ENCODE results near the gene STK11.

DNA sequence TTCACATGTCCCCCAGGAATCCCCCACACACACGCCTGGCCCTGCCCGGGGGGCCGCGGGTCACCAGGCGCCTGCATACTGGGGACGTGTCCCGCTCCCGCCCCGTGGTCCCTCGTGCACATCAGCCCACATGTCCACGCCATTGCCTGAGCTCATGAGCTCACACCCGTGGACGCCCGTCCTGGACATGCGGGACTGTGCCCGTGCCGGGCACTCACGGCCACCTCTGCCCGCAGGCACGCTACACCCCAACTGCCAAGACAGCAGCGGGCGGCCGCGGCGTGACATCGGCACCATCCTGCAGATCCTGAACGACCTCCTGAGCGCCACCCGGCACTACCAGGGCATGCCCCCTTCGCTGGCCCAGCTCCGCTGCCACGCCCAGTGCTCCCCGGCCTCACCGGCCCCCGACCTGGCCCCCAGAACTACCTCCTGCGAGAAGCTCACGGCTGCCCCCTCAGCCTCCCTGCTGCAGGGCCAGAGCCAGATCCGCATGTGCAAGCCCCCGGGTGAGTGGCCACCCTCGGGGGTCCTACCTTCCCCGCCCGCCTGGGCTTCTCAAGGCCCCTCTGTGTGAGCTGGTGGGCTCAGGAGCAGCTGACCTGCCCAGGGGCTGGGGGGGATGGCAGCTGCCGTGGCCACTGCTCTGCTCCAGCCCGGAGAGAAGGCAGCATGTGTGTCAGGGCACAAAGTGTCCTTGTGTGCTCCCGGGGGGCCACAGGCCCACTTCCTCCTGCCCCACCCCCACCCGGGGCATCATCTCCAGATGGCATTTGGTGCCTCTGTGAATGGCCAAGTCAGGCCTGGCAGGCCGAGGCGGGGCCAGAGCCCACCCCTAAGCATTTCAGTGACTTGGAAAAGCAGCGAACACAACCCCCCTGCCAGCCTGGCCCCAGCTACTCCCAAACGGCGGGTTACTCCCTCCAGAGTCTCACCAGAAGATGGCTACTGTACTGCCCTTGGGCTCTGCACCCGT lies 49.9 kb downstream of the STK11 start:
- no peak for TF ChIP-seq POLR2A (IDR thresholded peaks at IDR 0.05)
- TF ChIP-seq, protein P1, sequence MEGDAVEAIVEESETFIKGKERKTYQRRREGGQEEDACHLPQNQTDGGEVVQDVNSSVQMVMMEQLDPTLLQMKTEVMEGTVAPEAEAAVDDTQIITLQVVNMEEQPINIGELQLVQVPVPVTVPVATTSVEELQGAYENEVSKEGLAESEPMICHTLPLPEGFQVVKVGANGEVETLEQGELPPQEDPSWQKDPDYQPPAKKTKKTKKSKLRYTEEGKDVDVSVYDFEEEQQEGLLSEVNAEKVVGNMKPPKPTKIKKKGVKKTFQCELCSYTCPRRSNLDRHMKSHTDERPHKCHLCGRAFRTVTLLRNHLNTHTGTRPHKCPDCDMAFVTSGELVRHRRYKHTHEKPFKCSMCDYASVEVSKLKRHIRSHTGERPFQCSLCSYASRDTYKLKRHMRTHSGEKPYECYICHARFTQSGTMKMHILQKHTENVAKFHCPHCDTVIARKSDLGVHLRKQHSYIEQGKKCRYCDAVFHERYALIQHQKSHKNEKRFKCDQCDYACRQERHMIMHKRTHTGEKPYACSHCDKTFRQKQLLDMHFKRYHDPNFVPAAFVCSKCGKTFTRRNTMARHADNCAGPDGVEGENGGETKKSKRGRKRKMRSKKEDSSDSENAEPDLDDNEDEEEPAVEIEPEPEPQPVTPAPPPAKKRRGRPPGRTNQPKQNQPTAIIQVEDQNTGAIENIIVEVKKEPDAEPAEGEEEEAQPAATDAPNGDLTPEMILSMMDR (IDR thresholded peaks at IDR 0.05), result no peak

All from testis (tissue), 2 donors.